HepG2 (cell line): ENCODE data around the gene FTL. TPM values are rescaled to one million over a fixed set of nuclear protein-coding genes. Genes with fewer than 3 reads are reported as not detected.

Source experiments
- FOSL2 ChIP-seq: sonication (generic); formaldehyde crosslinking; IDR thresholded peaks from 2 replicates; pipeline ENCODE4 v1.4.0; 2020; ENCODE audit warnings: missing genetic modification reagents
- RFX3 ChIP-seq: IDR thresholded peaks from 2 replicates; pipeline ENCODE4 v1.6.1; 2016; ENCODE audit warnings: missing biosample characterization, missing genetic modification reagents
- ZBTB40 ChIP-seq, 2 experiments: fragments of 450-650 bp in 1 of 2; sonication (generic) in 1 of 2; formaldehyde crosslinking in 1 of 2; IDR thresholded peaks; 2 replicates each; pipeline versions ENCODE4 v1.6.1 to v1.8.0; 2016 to 2022; ENCODE audit warnings: antibody characterized with exemption in 1 of 2, mild to moderate bottlenecking in 1 of 2, missing genetic modification reagents in 1 of 2
- ZFP91 ChIP-seq: sonication (generic); formaldehyde crosslinking; IDR thresholded peaks from 2 replicates; pipeline ENCODE4 v1.9.0; 2022; ENCODE audit warnings: missing genetic modification reagents, mild to moderate bottlenecking, borderline replicate concordance
- ZGPAT ChIP-seq: IDR thresholded peaks from 2 replicates; pipeline ENCODE4 v1.6.1; 2016; ENCODE audit warnings: mild to moderate bottlenecking
- ZNF362 ChIP-seq: sonication (generic); formaldehyde crosslinking; IDR thresholded peaks from 2 replicates; pipeline ENCODE4 v1.4.0; 2020; ENCODE audit warnings: missing genetic modification reagents, mild to moderate bottlenecking, borderline replicate concordance
- ZNF501 ChIP-seq: sonication (generic); formaldehyde crosslinking; IDR thresholded peaks from 2 replicates; pipeline ENCODE4 v1.5.1; 2020; ENCODE audit warnings: mild to moderate bottlenecking, moderate library complexity, missing genetic modification reagents
- ZNF580 ChIP-seq: IDR thresholded peaks from 2 replicates; pipeline ENCODE4 v1.6.1; 2016; ENCODE audit warnings: low read depth, borderline replicate concordance
- polyA plus RNA-seq, 8 experiments: library from polyadenylated mRNA; depleted of rRNA in 3 of 8; stranded (reverse) in 7 of 8; unstranded in 1 of 8; fragments of >200 nt; fragmentation: Illumina TruSeq in 4 of 8; extraction: Trizol in 4 of 8; gene quantifications; 2 replicates each; pipeline versions ENCODE4 v1.2.1 to v1.2.3, GENCODE V29; 2011 to 2016; ENCODE audit warnings: low read depth in 4 of 8, missing spikeins in 1 of 8, mixed read lengths in 1 of 8; ENCODE audit not compliant: insufficient read depth in 1 of 8
- total RNA-seq, 5 experiments: library from RNA; depleted of rRNA; stranded (reverse); fragments of >200 nt; fragmentation: Illumina TruSeq; extraction: Trizol; gene quantifications; 2 replicates each; pipeline ENCODE4 v1.2.3, GENCODE V29; 2016; ENCODE audit warnings: low read depth in 1 of 5

The FTL gene
- total and polyA plus RNA-seq, 2 of the 13 experiments (the other 11 are each of a cell fraction or from before 2014, with no cell fraction given) = 2,721 to 8,800 TPM

GRCh38 chr19:48950830-48951519 lies 14.1 kb upstream of the FTL start (continued):
- TF ChIP-seq ZNF580 (CRISPR knock-in tag) (0 out of 2 replicates have a peak, but pooled peaks have one; percentile 4), RFX3 (CRISPR knock-in tag) (no peak), FOSL2 (no peak), ZNF362 (CRISPR knock-in tag) (peak; percentile 70; the same call in 1 of the 2 replicates), ZFP91 (CRISPR knock-in tag) (no peak), ZNF501 (CRISPR knock-in tag) (no peak), ZGPAT (no peak), ZBTB40 (IDR thresholded peaks at IDR 0.05) (no peak), ZBTB40 (CRISPR knock-in tag; IDR thresholded peaks at IDR 0.05) (no peak)
